Hematopoietic multipotent progenitor cell treated with erythropoietin and hydrocortisone succinate and interleukin-3 and kit ligand, for 17 days (in vitro differentiated cells): Measurements from ENCODE around the gene MICU1.
"Not testable (repeated sequence)": the region's sequence is repeated elsewhere in the genome, so short reads cannot be mapped to it uniquely, and the experiment has no call there.

ENCODE experiments used
- DNase-seq: peaks from one replicate; pipeline ENCODE4 v3.0.0-alpha.2; 2015; ENCODE audit warnings: low spot score

MICU1 gene

GRCh38 chr10:72503694-72504438 lies 122.0 kb downstream of the MICU1 start:
- DNase-seq: no peak

- DNase-seq: no peak
Observed at GRCh38 chr10:72503241-72503640, 122.6 kb downstream of the MICU1 start.

GRCh38 chr10:72502581-72502980 lies 123.3 kb downstream of the MICU1 start:
- no peak for DNase-seq

GRCh38 chr10:72499701-72500100 lies 126.2 kb downstream of the MICU1 start:
- no peak for DNase-seq

GRCh38 chr10:72490951-72491350 lies 134.9 kb downstream of the MICU1 start:
- no peak for DNase-seq

- DNase-seq: no peak
Observed at GRCh38 chr10:72487521-72487920, 138.4 kb downstream of the MICU1 start.

- DNase-seq: no peak
Observed at GRCh38 chr10:72487116-72487515, 138.8 kb downstream of the MICU1 start.

GRCh38 chr10:72485701-72486100 lies 140.2 kb downstream of the MICU1 start:
- DNase-seq: no peak

- DNase-seq: no peak
Observed at GRCh38 chr10:72484521-72484920, 141.4 kb downstream of the MICU1 start.

GRCh38 chr10:72483471-72483870 lies 142.4 kb downstream of the MICU1 start:
- DNase-seq: no peak

- DNase-seq: no peak
Observed at GRCh38 chr10:72480861-72481260, 145.0 kb downstream of the MICU1 start.

- no peak for DNase-seq
Observed at GRCh38 chr10:72477463-72477862, 148.4 kb downstream of the MICU1 start.

- no peak for DNase-seq
Observed at GRCh38 chr10:72472306-72472705, 153.6 kb downstream of the MICU1 start.

- no peak for DNase-seq
Observed at GRCh38 chr10:72470666-72471065, 155.2 kb downstream of the MICU1 start.

GRCh38 chr10:72467064-72467463 lies 158.8 kb downstream of the MICU1 start:
- DNase-seq: not testable (repeated sequence)

- DNase-seq: no peak
Observed at GRCh38 chr10:72466018-72466417, 159.9 kb downstream of the MICU1 start.

GRCh38 chr10:72464438-72464837 lies 161.4 kb downstream of the MICU1 start:
- no peak for DNase-seq

- DNase-seq: no peak
Observed at GRCh38 chr10:72462261-72462660, 163.6 kb downstream of the MICU1 start.

- no peak for DNase-seq
Observed at GRCh38 chr10:72461085-72461484, 164.8 kb downstream of the MICU1 start.

GRCh38 chr10:72460284-72460876 lies 165.5 kb downstream of the MICU1 start:
- no peak for DNase-seq

GRCh38 chr10:72459301-72459700 lies 166.6 kb downstream of the MICU1 start:
- DNase-seq: no peak

GRCh38 chr10:72455889-72456595 lies 169.8 kb downstream of the MICU1 start:
- DNase-seq: no peak

- DNase-seq: no peak
Observed at GRCh38 chr10:72449941-72450441, 175.9 kb downstream of the MICU1 start.
